K562 (cell line): ENCODE measurements around the gene IL27RA. TPM values are rescaled to one million over a fixed set of nuclear protein-coding genes. Genes with fewer than 3 reads are reported as not detected.

ENCODE experiments used
- ARNT ChIP-seq, 2 experiments: fragments of 450-650 bp; IDR thresholded peaks; 2 replicates each; pipeline ENCODE4 v1.6.1; 2016; ENCODE audit warnings: mild to moderate bottlenecking in 1 of 2
- CBFA2T3 ChIP-seq: fragments of 450-650 bp; IDR thresholded peaks from 2 replicates; pipeline ENCODE4 v1.6.1; 2017
- CBX3 ChIP-seq, 2 experiments: IDR thresholded peaks; 1 replicate in 1 of 2; 2 replicates in 1 of 2; pipeline ENCODE4 v1.6.1; 2012; ENCODE audit warnings: inconsistent platforms in 2 of 2, low read length in 2 of 2, borderline replicate concordance in 1 of 2, control low read depth in 1 of 2
- GATAD2B ChIP-seq: fragments of 450-650 bp; IDR thresholded peaks from 2 replicates; pipeline ENCODE4 v1.6.1; 2017; ENCODE audit warnings: mild to moderate bottlenecking, borderline replicate concordance
- HIVEP1 ChIP-seq: fragments of 250-450 bp; sonication (Bioruptor Pico); IDR thresholded peaks from 2 replicates; pipeline ENCODE4 v1.4.0; 2020; ENCODE audit warnings: mild to moderate bottlenecking
- HLTF ChIP-seq: fragments of 450-650 bp; IDR thresholded peaks from 2 replicates; pipeline ENCODE4 v1.6.1; 2016
- KLF13 ChIP-seq: fragments of 450-650 bp; IDR thresholded peaks from 2 replicates; pipeline ENCODE4 v1.6.1; 2016; ENCODE audit warnings: missing genetic modification characterization, low read depth, mild to moderate bottlenecking, missing compliant biosample characterization, moderate library complexity, borderline replicate concordance
- LARP7 ChIP-seq: fragments of 450-650 bp; IDR thresholded peaks from 2 replicates; pipeline ENCODE4 v1.6.1; 2016
- MIER1 ChIP-seq: fragments of 450-650 bp; IDR thresholded peaks from 2 replicates; pipeline ENCODE4 v1.6.1; 2016; ENCODE audit warnings: antibody characterized with exemption, mild to moderate bottlenecking, low read depth
- NR2F6 ChIP-seq: fragments of 450-650 bp; formaldehyde crosslinking; IDR thresholded peaks from 2 replicates; pipeline ENCODE4 v1.4.0; 2020; ENCODE audit warnings: mild to moderate bottlenecking
- POLR2H ChIP-seq: IDR thresholded peaks from 2 replicates; pipeline ENCODE4 v1.6.1; 2016; ENCODE audit warnings: missing genetic modification characterization, low read depth, mild to moderate bottlenecking, control low read depth, missing compliant biosample characterization, moderate library complexity
- SIN3A ChIP-seq, 2 experiments: fragments of 150-350 bp in 1 of 2; IDR thresholded peaks; 2 replicates each; pipeline ENCODE4 v1.6.1; 2011 to 2016; ENCODE audit warnings: borderline replicate concordance in 2 of 2, low read depth in 2 of 2, low read length in 2 of 2, mild to moderate bottlenecking in 2 of 2, moderate library complexity in 2 of 2; ENCODE audit not compliant: control insufficient read depth in 1 of 2
- SIX5 ChIP-seq, 2 experiments: IDR thresholded peaks; 2 replicates each; pipeline ENCODE4 v1.6.1; 2011; ENCODE audit warnings: low read length in 2 of 2, borderline replicate concordance in 1 of 2, low read depth in 1 of 2, mild to moderate bottlenecking in 1 of 2, moderate library complexity in 1 of 2; ENCODE audit not compliant: insufficient read depth in 1 of 2
- ZEB2 ChIP-seq: fragments of 450-650 bp; IDR thresholded peaks from 2 replicates; pipeline ENCODE4 v1.6.1; 2016
- ZNF224 ChIP-seq: sonication (generic); formaldehyde crosslinking; IDR thresholded peaks from 2 replicates; pipeline ENCODE4 v1.8.0; 2022; ENCODE audit warnings: mild to moderate bottlenecking, missing genetic modification reagents
- ZNF57 ChIP-seq: fragments of 450-650 bp; formaldehyde crosslinking; IDR thresholded peaks from 2 replicates; pipeline ENCODE4 v1.4.0; 2020; ENCODE audit warnings: mild to moderate bottlenecking, moderate library complexity
- ZNF79 ChIP-seq: fragments of 250-450 bp; sonication (Bioruptor Pico); IDR thresholded peaks from 2 replicates; pipeline ENCODE4 v1.4.0; 2020; ENCODE audit warnings: low read depth, mild to moderate bottlenecking, moderate library complexity
- polyA plus RNA-seq, 8 experiments: library from polyadenylated mRNA; depleted of rRNA in 4 of 8; stranded (reverse) in 5 of 8; unstranded in 3 of 8; fragments of >200 nt; fragmentation: Nextera tagmentation in 2 of 8; fragmentation: Illumina TruSeq in 1 of 8; extraction: Ambion mirVana in 2 of 8; extraction: Trizol in 1 of 8; gene quantifications; 2 replicates each; pipeline versions ENCODE4 v1.2.1 to v1.2.3, GENCODE V29; 2011 to 2014; ENCODE audit warnings: inconsistent platforms in 1 of 8, missing spikeins in 1 of 8
- total RNA-seq, 7 experiments: library from RNA; depleted of rRNA in 6 of 7; stranded (reverse); fragments of >200 nt in 6 of 7; fragmentation: Illumina TruSeq in 2 of 7; extraction: Trizol in 2 of 7; gene quantifications; 2 replicates each; pipeline versions ENCODE4 v1.2.1 to v1.2.3, GENCODE V29; 2011 to 2021; ENCODE audit warnings: low replicate concordance in 1 of 7
- TF ChIP-seq, protein P1 (sequence below): fragments of 450-650 bp; IDR thresholded peaks from 2 replicates; pipeline ENCODE4 v1.6.1; 2014; ENCODE audit warnings: low read depth, mild to moderate bottlenecking, moderate library complexity, borderline replicate concordance
- TF ChIP-seq, protein P2 (sequence below): fragments of 200-800 bp; sonication (Bioruptor generic); IDR thresholded peaks from 2 replicates; pipeline ENCODE4 v1.6.1; 2017; ENCODE audit warnings: missing genetic modification characterization, missing compliant biosample characterization
- TF ChIP-seq, protein P3 (sequence below): fragments of 250-450 bp; sonication (Bioruptor Pico); IDR thresholded peaks from 2 replicates; pipeline ENCODE4 v1.4.0; 2020

Gene IL27RA
- total and polyA plus RNA-seq, 9 of the 15 experiments (the other 6 are each of a cell fraction or from before 2014, with no cell fraction given): 1.9 to 15.9 (median 12.0) TPM

DNA sequence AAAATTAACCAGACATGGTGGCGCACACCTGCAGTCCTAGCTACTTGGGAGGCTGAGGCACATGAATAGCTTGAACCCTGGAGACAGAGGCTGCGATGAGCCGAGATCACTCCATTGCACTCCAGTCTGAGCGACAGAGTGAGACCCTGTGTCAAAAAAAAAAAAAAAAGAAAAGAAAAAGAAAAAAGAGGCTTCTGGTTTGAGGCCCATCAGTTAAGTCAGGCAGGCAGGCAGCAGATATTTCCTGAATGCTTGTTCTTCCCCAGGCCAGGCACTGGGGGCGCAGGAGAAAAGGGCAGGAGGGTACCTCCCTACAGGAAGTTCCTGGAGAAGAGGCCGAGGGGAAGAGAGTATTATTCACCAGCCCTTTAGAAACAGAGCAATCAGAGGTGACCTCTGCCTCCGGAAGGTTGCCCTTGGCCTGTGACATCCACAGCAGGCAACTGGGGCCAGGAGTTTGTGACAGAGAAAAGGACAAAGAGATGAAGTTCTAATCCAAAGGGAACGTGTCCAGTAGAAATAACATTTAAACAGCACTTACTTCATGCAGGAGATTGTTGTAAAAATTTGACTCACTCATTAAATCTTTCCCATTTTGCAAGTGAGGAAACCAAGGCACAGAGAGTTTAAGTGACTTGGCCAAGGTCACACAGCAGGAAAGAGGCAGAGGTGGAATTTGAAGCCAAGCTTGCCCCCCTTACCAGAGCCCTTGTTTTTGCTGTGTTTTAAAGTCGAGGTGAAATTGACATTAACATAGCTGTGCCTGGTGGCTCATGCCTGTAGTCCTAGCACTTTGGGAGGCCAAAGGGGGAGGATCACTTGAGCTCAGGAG lies 7.9 kb upstream of the IL27RA start (continued):
- no peak for TF ChIP-seq KLF13 (tag)
- no peak for TF ChIP-seq NR2F6
- no peak for TF ChIP-seq ZNF224 (CRISPR knock-in tag)
- peak in 1 of 2 experiments; percentile 33; a peak in 1 of 4 replicates for TF ChIP-seq ARNT (IDR thresholded peaks at IDR 0.05)
- peak; percentile 66; the same call in 1 of the 2 replicates for TF ChIP-seq HLTF
- TF ChIP-seq, protein P1, sequence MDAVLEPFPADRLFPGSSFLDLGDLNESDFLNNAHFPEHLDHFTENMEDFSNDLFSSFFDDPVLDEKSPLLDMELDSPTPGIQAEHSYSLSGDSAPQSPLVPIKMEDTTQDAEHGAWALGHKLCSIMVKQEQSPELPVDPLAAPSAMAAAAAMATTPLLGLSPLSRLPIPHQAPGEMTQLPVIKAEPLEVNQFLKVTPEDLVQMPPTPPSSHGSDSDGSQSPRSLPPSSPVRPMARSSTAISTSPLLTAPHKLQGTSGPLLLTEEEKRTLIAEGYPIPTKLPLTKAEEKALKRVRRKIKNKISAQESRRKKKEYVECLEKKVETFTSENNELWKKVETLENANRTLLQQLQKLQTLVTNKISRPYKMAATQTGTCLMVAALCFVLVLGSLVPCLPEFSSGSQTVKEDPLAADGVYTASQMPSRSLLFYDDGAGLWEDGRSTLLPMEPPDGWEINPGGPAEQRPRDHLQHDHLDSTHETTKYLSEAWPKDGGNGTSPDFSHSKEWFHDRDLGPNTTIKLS: no peak
- peak; percentile 32; the same call in 1 of the 2 replicates for TF ChIP-seq GATAD2B
- TF ChIP-seq ZEB2: no peak
- TF ChIP-seq HIVEP1: no peak
- 0 out of 2 replicates have a peak, but pooled peaks have one; percentile 19 for TF ChIP-seq LARP7
- no peak for TF ChIP-seq POLR2H (tag)
- TF ChIP-seq ZNF57: no peak
- TF ChIP-seq SIN3A (IDR thresholded peaks at IDR 0.05; ENCODE audit: borderline replicate concordance in 2 of 2, control insufficient read depth in 1 of 2, low read depth in 2 of 2, low read length in 2 of 2): no peak
- TF ChIP-seq ZNF79 (CRISPR knock-in tag): no peak
- 0 out of 2 replicates have a peak, but pooled peaks have one; percentile 36 for TF ChIP-seq MIER1
- no peak for TF ChIP-seq SIX5 (IDR thresholded peaks at IDR 0.05; ENCODE audit: borderline replicate concordance in 1 of 2, insufficient read depth in 1 of 2, low read depth in 1 of 2, low read length in 2 of 2)
- TF ChIP-seq, protein P2, sequence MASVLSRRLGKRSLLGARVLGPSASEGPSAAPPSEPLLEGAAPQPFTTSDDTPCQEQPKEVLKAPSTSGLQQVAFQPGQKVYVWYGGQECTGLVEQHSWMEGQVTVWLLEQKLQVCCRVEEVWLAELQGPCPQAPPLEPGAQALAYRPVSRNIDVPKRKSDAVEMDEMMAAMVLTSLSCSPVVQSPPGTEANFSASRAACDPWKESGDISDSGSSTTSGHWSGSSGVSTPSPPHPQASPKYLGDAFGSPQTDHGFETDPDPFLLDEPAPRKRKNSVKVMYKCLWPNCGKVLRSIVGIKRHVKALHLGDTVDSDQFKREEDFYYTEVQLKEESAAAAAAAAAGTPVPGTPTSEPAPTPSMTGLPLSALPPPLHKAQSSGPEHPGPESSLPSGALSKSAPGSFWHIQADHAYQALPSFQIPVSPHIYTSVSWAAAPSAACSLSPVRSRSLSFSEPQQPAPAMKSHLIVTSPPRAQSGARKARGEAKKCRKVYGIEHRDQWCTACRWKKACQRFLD (CRISPR knock-in tag): no peak
- TF ChIP-seq CBX3 (IDR thresholded peaks at IDR 0.05; ENCODE audit: borderline replicate concordance in 1 of 2, low read length in 2 of 2): no peak
- TF ChIP-seq, protein P3, sequence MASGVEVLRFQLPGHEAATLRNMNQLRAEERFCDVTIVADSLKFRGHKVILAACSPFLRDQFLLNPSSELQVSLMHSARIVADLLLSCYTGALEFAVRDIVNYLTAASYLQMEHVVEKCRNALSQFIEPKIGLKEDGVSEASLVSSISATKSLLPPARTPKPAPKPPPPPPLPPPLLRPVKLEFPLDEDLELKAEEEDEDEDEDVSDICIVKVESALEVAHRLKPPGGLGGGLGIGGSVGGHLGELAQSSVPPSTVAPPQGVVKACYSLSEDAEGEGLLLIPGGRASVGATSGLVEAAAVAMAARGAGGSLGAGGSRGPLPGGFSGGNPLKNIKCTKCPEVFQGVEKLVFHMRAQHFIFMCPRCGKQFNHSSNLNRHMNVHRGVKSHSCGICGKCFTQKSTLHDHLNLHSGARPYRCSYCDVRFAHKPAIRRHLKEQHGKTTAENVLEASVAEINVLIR: no peak
- peak; percentile 25; the same call in 1 of the 2 replicates for TF ChIP-seq CBFA2T3
